HG03095 (cell line): ENCODE results near the gene NEK10.
"Not testable (repeated sequence)": the region's sequence is repeated elsewhere in the genome, so short reads cannot be mapped to it uniquely, and the experiment has no call there.

Experiments used
- ATAC-seq: cut with Tn5 transposase; IDR thresholded peaks from one replicate; pipeline ENCODE4 v1.9.1; 2021; ENCODE audit warnings: moderate library complexity; ENCODE audit not compliant: unreplicated experiment

NEK10 gene

DNA sequence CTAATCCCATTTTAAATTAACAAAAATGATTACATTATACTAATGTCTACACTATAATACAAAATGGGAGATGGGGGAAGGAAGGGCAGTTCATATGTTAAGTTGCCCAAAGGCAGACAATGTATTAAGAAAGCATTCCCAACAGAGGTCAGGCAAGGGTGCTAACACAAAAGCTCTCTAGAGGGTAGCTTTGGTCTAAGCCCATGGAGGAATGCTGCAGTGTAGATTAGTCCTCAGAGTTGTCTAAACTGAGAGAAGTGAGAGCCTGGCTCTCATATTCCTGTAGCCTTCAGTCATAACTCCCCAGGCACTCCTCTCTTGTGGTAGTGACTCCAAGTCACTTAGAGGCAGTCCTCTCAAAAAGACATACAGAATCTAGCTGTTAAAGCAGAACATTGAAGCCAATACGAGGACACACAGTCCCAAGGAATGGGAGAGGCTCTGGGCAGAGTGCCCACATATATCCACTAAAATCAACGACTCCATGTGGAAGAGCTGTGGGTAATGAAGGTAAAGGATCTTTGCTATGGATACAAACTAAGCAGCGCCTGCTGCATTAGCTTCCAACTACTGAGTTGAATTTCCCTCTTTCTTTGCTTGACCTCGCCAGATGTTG, 14.5 kb downstream of the NEK10 start:
- no peak for ATAC-seq

DNA sequence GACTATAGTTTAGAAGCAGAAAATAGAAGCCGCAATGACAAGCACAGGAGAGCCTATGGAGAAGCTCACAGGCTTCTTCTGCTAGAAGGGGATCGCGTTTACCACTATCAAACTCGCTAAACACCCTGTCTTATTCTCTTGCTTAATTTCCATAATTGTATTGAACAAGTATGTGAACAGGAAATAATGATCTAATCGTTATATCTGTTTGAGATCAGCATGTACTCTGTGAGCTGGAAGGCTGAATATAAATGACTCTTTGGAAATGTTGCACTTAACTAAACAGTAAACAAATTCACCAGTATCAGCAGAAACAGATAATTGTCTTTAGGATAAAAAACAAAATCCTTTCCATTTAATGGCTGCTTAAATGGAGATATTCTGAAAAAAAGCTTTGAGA, 15.0 kb downstream of the NEK10 start:
- no peak for ATAC-seq

DNA sequence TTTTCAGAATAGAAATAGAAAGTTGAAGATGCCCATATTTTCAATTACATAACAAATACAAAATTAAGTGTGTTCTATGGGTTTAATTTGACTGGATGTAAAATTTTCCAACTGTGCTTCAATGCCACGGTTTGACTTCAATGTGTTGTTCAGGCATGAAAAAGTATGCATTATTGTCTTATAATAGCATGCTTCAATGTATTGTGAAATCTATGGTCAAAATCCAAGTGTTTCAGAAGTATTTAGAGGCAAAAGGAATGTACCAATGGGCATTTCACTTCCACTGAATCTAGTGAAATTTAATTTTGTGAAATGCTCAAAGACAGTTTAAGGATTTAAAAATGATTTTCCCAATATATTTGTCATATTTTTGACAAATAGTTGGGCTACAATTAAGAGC, 16.0 kb downstream of the NEK10 start:
- ATAC-seq, result no peak

DNA sequence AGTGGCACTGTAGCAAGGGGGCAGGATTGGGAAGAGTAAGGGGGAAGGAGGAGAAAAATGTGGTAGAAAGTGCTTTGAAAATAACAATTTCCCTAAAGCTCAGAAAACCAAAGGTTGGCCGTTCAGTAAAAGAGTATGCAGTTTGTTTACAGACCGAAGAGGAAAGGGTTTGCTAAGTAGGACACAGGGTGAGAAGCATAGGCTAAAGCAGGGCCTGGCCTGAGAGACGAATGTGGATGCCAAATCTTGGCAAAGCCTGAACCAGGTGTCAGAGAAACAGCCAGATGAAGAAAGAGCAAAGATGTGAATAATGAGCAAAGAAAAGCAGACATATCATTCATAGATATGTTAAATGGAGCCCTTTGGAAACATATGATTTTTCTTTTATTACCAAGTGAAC, 17.1 kb downstream of the NEK10 start:
- no peak for ATAC-seq

DNA sequence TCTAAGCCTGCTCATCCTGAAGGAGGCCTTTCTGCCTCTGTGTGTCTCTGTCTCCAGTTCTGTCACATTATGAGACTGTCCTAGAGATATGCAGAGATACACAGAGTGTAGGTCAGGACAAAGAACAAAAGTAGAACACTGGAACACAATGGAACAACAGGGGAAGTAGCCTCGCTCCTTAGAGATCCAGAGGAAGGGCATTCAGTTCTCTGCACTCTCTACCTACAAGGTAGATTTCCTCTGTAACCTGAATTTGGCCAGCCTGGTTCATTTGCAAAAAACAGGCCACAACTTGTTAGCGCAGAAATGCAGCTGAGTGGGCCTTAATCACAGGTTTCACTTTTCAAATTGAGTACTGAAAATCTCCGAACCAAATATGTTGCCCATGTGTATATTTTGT, 19.4 kb downstream of the NEK10 start:
- peak; percentile 80 for ATAC-seq

DNA sequence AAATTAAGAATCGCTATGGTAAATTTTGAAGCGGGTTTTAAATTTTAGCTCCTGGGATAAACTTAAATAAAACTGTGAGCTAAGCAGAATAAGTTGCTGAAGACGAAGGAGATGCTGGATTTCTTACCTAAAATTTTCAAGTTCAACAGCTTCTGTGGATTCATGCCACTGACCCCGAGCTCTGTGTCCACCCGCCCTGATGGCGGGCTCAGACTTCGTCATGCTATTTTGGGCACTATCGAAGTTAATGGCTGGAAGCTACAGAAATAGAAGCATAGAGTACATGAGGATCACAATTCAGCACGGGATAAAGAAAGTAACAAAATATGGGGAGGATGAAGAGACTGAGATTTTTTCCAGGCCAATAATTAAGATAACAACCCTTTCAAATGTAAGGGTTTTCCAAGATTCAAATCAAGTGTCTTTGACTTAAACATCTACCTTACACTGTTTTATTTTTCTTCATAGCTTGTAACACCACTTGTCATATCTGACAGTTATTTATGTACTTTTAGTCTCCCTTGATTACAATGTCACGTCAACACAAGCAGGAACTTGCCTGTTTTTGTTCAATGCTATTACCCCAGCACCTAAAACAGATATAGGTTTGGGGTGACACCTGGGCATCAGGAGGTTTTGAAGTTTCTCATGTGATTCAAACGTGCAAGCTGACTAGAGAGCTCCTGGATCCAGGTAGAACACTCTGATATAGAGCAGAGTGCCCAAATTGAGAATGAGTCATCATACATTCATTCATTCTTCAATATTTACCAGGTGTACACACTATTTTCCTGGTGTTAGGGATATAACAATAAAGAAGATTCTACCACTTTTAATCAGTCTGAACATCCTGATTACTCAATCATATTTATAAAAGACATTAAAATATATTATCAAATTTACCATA, 23.0 kb downstream of the NEK10 start:
- ATAC-seq, result no peak

DNA sequence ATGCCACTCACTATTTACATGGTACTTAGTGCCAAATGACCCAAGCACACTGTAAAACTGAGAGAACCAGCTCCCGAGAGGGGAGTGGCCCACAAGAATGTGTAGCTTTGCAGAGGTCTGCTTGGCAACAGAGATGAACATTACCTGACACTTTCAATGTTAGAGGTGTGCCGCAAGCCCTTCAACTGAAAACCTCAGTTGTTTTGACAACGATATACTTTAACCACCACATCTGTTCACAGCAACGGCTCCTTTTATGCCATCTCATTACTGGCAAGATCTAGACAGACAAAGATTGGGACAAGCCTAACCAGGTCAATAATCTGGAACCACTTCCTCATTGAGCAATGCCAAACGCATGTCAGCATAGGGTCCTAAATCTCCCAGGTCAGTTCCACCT, 23.7 kb downstream of the NEK10 start:
- no peak for ATAC-seq

DNA sequence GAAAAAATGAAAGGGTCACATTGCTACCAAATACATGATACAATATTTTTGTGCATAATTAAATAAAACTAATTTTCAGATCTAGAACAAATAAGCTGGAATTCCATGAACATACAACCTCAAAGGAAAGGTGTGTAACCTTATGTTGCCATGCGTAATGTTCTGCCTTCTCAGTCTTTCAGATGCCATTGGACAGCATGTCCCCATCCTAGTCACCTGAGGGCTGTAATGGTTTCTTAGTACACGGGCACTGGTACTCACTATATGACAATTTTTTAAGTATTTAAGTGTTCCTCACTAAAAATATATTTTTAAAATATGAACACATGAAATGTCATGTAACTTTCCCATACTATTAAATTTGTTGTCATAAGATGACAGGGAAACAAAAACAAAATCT, 24.1 kb downstream of the NEK10 start:
- ATAC-seq, result no peak

DNA sequence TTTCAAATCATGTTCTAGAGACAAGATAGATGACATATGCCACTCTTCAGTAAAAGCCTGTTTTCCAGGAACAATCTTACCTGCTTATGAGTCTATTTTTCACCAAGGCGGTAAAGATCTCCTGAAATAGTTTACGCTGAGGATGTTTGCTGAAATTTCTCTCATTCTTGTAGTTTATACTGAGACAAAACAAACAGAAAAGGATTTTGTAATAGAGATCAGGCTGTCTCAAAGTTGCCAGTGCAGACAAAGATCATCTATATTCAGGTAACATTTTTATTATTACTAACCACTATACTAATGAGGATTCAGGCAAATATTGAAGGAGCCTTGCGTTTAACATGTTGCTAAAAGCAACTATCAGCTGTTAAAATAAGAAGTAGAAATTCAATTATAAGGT, 25.0 kb downstream of the NEK10 start:
- no peak for ATAC-seq

DNA sequence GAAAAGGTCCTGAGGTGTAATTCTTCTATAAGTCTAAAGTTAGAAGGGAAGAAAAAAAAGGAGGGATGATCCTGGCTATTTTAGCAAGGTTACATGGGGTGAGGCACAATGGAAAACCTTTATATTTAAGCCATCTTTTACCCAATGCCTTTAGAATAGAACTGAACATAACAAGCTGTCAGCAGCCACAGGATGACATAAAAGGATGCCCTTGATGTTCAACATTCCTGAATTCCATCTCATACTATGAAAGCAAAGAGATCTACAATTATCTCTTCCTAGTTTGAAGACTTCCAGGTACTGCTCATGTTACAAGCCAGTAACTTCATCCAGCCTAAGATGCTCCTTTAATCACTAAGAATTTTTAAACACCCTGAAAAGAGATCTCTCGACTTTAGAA, 26.9 kb downstream of the NEK10 start:
- ATAC-seq, result no peak

DNA sequence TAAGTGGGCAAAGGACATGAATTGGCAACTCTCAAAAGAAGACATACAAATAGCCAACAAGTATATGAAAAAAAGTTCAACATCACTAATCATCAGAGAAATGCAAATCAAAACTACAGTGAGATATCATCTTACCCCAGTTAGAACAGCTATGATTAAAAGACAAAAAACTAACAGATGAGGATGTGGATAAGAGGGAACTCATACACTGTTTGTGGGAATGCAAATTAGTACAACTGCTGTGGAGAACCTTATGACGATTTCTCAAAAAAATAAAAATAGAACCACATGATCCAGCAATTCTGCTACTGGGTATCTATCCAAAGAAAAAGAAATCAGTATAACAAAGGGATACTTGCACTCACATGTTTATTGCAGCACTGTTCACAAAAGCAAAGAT, 28.6 kb downstream of the NEK10 start:
- peak; percentile 87 for ATAC-seq

DNA sequence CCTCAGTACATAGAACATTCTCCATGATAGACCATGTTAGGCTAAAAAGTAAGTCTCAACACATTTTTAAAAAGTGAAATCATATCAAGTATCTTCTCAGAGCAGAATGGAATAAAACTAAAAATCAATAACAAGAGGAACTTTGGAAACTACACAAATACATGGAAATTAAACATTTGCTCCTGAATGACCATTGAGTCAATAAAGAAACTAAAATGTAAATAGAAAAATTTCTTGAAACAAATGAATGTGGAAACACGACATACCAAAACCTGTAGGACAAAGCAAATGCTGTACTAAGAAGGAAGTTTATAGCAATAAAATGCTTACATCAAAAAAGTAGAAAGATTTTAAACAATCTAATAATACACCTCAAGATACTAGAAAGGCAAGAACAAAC, 33.6 kb downstream of the NEK10 start:
- no peak for ATAC-seq

DNA sequence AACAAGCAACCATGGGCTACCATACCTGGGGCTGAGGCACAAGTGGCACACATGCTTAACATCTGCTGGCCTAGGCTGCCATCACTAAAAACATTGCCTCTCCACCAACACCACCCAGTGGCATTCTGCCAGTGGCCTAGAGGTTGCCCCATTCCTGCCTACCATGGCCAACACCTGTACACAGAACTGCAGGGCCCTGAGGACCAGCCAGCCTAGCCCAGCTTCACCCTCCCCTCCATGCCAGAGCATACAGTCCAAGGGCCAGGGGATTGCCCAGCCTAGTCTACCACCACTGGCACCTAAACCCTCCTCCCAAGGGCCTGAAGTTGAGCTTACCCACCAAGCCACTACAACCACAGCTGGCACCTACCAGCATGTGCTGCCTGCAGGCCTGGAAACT, 35.3 kb downstream of the NEK10 start:
- no peak for ATAC-seq

DNA sequence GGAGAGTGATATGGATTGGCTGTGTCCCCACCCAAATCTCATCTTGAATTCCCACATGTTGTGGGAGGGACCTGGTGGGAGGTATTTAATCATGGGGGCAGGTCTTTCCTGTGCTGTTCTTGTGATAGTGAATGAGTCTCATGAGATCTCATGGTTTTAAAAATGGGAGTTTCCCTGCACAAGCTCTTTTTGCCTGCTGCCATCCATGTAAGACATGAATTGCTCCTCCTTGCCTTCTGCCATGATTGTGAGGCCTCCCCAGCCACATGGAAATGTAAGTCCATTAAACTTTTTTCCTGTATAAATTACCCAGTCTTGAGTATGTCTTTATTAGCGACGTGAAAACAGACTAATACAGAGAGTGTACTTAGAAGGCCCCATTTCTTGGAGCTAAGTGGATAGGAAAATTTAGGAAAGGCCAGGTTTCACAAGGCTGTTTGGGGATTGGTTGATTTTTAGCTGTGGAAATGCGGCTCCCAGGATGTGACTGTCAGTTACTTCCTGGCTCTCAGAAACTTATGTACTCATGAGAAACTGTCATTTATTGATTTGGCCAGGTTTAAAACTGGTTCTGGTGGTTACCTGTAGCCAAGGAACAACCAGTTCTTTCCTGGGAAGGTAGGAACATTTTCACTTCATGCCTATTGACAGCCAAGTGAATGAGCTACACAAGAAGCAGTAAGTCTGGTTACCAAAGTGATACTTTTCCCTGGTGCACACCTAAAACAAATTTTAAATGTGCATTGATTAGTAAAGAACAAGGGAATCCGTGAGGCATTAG, 40.0 kb downstream of the NEK10 start:
- ATAC-seq, result not testable (repeated sequence)

DNA sequence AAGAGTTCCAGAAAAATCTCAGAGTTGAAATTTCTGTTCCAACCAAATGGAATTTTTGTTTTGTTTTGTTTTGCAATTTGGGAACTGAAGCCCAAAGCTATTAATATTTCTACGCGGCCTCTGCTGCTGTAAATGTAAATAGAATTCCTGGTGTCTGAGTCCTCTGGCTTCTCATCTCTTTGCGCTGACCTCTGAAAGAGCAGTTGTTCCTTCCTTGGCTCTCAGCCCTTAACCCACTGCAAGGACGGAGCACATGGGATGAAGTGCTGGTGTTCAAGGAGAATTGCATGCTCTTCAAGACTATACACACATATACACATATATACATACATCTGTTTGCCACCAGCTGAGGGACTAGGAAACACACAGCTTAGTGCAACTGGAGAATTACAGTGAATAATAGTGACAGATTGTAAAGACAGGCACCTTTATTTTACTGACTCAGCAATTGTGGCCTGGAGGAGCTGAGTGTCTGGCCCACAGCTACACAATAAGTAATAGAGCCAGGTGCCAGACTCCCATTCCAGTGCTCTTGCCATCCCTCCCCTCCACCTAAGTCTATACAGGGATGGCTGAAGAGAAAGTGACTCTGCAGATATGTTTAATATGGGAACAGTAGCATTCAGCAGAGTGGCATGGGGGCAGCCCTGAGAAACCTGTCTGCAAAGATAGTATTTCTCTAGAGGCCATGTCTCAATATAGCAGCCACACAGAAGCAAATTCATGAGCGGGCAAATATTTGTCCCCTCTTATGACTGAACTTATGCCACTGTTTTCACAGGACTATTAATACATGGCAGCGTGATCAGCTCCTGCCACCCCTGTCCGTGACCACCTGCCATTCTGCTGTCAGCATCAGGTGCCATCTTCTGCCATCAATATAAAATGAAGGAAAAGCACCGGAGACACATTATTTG, 42.3 kb downstream of the NEK10 start:
- no peak for ATAC-seq

DNA sequence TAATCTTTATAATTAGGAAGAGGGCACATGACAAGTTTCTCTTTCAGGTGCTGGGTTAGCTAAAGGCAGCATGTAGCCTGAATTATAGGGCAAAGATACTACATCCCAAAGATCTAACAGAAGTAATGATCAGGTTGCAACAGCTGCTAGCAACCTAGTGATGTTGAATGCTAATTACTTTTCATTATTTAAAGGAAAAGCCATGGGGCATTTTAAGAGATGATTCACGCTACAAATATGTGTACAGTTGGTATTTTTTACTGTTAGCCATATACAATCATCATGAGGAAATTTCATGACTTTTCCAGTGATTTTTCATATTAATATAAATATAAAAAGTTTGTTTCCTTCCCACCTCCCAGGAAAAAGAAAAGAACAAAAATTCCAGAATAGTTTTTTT, 43.0 kb downstream of the NEK10 start:
- no peak for ATAC-seq

DNA sequence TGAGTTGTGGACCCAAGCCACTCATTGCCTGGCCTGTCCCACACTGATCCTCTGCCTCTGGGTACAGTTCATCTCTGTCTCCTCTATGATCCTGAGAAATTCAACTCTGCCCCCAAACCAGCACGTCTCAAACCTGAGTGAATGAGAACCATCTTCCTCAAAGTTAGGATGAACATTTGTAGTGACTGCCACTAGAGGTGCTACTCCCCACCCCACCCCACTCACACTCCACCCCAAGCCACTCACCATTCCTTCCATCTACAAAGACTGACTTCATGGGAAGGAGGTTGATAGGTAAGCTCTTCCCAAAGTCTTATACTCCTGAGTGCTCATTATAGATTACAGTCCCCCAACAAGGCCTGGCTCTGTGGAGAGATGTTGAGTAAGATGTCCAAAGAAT, 43.8 kb downstream of the NEK10 start:
- ATAC-seq, result no peak

DNA sequence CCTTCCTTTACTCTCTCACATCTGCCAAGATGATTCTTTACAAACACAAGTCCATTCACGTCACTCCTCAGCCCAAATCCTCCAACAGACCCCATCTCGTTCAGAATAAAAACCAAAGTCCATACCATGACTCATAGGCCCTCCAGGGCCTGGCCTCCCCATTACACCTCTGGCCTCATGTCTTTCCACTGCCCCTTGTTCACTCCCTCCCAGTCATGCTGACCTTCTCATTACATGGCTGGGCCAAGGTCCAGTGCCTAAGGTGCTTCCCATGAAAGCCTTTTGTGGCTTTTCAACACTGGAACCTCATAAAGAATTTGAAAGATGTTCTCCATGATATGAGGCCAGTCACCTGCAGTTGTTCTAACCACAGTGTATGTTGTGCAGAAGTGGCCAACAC, 44.5 kb downstream of the NEK10 start:
- no peak for ATAC-seq

DNA sequence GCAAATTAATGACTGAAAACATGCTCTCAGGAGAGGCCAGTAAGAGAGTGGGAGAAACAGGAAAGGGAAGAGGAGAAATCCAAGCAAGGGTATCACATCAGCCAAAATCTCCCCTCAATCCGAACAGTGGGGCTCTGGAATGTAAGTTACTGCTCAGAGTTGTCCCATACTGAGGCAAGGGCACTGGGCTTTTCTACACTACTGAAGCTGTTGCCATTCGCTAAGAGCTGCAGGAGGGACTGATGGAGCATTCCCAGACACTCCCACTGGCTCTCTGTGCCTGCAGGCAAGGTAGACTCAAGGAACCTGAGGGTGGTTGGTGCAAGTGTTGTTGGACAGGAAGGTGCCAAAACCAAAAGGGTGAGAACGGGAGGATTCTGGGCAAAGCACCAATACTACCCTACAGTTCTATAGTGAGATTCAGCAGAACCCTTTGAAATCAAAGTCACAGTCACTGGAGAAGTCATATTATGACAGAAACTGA, 46.1 kb downstream of the NEK10 start:
- no peak for ATAC-seq

DNA sequence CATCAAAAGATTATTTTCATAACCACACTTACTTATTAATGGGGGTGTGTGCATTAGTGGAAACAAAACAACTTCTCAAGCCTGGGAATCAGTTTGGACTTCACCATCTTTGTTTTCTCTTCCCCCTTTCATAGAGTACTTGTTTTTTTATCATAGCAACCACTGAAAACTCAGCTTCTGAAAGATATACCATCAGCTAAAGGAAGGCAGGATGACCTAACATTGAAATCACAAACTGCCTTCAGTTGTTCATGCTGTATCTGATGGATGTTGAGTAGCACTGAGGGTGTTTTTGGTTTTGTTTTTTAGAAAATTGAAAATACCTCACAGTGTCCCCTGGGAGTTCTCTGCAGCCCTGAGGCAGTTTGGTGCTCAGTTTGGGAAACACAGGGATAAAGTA, 46.5 kb downstream of the NEK10 start:
- no peak for ATAC-seq
